Ascending aorta (tissue), 2 donors: Measurements from ENCODE around the gene FEZF1. TPM values are rescaled to one million over a fixed set of nuclear protein-coding genes. Genes with fewer than 3 reads are reported as not detected.
A peak's percentile ranks its signal among the peaks of the same experiment; 100 is the strongest.

Experiments used
- DNase-seq, 2 donors: peaks; one replicate each; pipeline ENCODE4 v3.0.0-alpha.2; 2019; ENCODE audit warnings: low spot score in 2 of 2
- H3K27ac ChIP-seq, 2 donors: fragments of 200-600 bp; sonication (generic); one replicate each; pipeline ENCODE4 v1.5.1; 2016 to 2017; ENCODE audit warnings: mild to moderate bottlenecking in 1 of 2
- H3K27me3 ChIP-seq: fragments of 200-600 bp; sonication (generic); one replicate; pipeline ENCODE4 v1.5.1; 2017
- H3K36me3 ChIP-seq, 2 donors: fragments of 200-600 bp; sonication (generic); one replicate each; pipeline ENCODE4 v1.5.1; 2016
- H3K4me1 ChIP-seq, 2 donors: fragments of 200-600 bp; sonication (generic); one replicate each; pipeline ENCODE4 v1.5.1; 2016 to 2017; ENCODE audit warnings: mild to moderate bottlenecking in 1 of 2
- H3K4me3 ChIP-seq, 2 donors: fragments of 200-600 bp; sonication (generic); one replicate each; pipeline ENCODE4 v1.5.1; 2016 to 2017; ENCODE audit warnings: mild to moderate bottlenecking in 1 of 2
- H3K9me3 ChIP-seq, 2 donors: fragments of 200-600 bp; sonication (generic); one replicate each; pipeline ENCODE4 v1.5.1; 2016
- CTCF ChIP-seq, 3 experiments: fragments of 200-600 bp in 2 of 3; fragments of 450-650 bp in 1 of 3; sonication (generic) in 2 of 3; IDR thresholded peaks; one replicate each; pipeline ENCODE4 v1.5.1; 2016 to 2019; ENCODE audit warnings: antibody characterized with exemption in 3 of 3, mild to moderate bottlenecking in 1 of 3, moderate library complexity in 1 of 3
- intact Hi-C: fragments of 100-400 bp; cut with DNase I; formaldehyde crosslinking; loops from one replicate; pipeline ENCODE4 v1.15.1; 2023
- total RNA-seq: library from RNA; depleted of rRNA; stranded (reverse); fragments of >200 nt; gene quantifications from one replicate; pipeline ENCODE4 v1.1.0, GENCODE V29; 2016

FEZF1 gene
- not detected for total RNA-seq

GRCh38 chr7:122304319-122304975 is at the start of gene FEZF1:
Gene FEZF1, minus strand, starts transcription at chr7:122304750. Its CDS starts 313 bp downstream, at chr7:122304437.
- TF ChIP-seq CTCF (IDR thresholded peaks at IDR 0.05), result no peak
- Histone ChIP-seq H3K9me3 (no peaks in the 10 kb centered on the region), H3K4me1 (peaks cover 10 to 24% of the 10 kb centered on the region in 2 donors), H3K27ac (no peak within 1 kb of the TSS), H3K27me3 (peaks cover 35% of the 10 kb centered on the region), H3K36me3 (no peaks in the 10 kb centered on the region), H3K4me3 (peak within 1 kb of the TSS; percentile 42 to 49)
- no peak for DNase-seq
- intact Hi-C loops, result loop anchor here (10.0 kb wide), 1 partner anchor 1230 kb away; the partner anchor contains the start of gene IQUB

GRCh38 chr7:122352454-122352853 is 47.9 kb upstream of the FEZF1 start:
- no peaks in the 10 kb centered on the region for H3K36me3 ChIP-seq
- no peak overlapping the region for H3K27ac ChIP-seq
- no peaks in the 10 kb centered on the region for H3K27me3 ChIP-seq
- no peak overlapping the region for H3K4me3 ChIP-seq
- H3K4me1 ChIP-seq, result no peaks in the 10 kb centered on the region
- H3K9me3 ChIP-seq, result no peaks in the 10 kb centered on the region
- intact Hi-C loops, result no loop called here
- DNase-seq, result no peak
- no peak for TF ChIP-seq CTCF (IDR thresholded peaks at IDR 0.05)

- Histone ChIP-seq H3K9me3 (no peaks in the 10 kb centered on the region), H3K4me1 (no peaks in the 10 kb centered on the region), H3K36me3 (no peaks in the 10 kb centered on the region), H3K4me3 (no peak overlapping the region), H3K27me3 (no peaks in the 10 kb centered on the region), H3K27ac (no peak overlapping the region)
- intact Hi-C loops, result no loop called here
- DNase-seq, result no peak
- no peak for TF ChIP-seq CTCF (IDR thresholded peaks at IDR 0.05)
Observed at GRCh38 chr7:122350701-122351100, 46.2 kb upstream of the FEZF1 start.

- Histone ChIP-seq H3K9me3 (no peaks in the 10 kb centered on the region), H3K36me3 (no peaks in the 10 kb centered on the region), H3K4me1 (no peaks in the 10 kb centered on the region), H3K27me3 (no peaks in the 10 kb centered on the region), H3K4me3 (no peak overlapping the region), H3K27ac (no peak overlapping the region)
- no peak for DNase-seq
- intact Hi-C loops, result no loop called here
- no peak for TF ChIP-seq CTCF (IDR thresholded peaks at IDR 0.05)
Observed at GRCh38 chr7:122344303-122344620, 39.7 kb upstream of the FEZF1 start.

GRCh38 chr7:122343601-122344302 is 39.2 kb upstream of the FEZF1 start:
- Histone ChIP-seq H3K4me1 (no peaks in the 10 kb centered on the region), H3K27me3 (no peaks in the 10 kb centered on the region), H3K4me3 (no peak overlapping the region), H3K9me3 (no peaks in the 10 kb centered on the region), H3K36me3 (no peaks in the 10 kb centered on the region), H3K27ac (no peak overlapping the region)
- intact Hi-C loops, result no loop called here
- DNase-seq, result no peak
- no peak for TF ChIP-seq CTCF (IDR thresholded peaks at IDR 0.05)
